CD4-positive, alpha-beta memory T cell (primary cell): ENCODE data around the gene TMEFF1. TPM values are rescaled to one million over a fixed set of nuclear protein-coding genes. Genes with fewer than 3 reads are reported as not detected.
A peak's percentile ranks its signal among the peaks of the same experiment; 100 is the strongest.
"Not testable (repeated sequence)": the region's sequence is repeated elsewhere in the genome, so short reads cannot be mapped to it uniquely, and the experiment has no call there.

Experiments
- CTCF ChIA-PET: fragments of 350-600 bp; sonication (Branson Sonifier 250); formaldehyde crosslinking; loops from one replicate; lab custom pipeline; 2021; ENCODE audit warnings: inconsistent platforms; ENCODE audit not compliant: partially characterized antibody; lab: Charles Lee
- POLR2A ChIA-PET: fragments of 350-600 bp; sonication (Branson Sonifier 250); formaldehyde crosslinking; loops from one replicate; lab custom pipeline; 2021; ENCODE audit not compliant: partially characterized antibody; lab: Charles Lee
- DNase-seq, 5 donors: peaks; one replicate each; pipeline versions ENCODE4 v3.0.0 to v3.0.0-alpha.2; 2020 to 2022; ENCODE audit warnings: mixed read lengths in 1 of 5
- H3K27ac ChIP-seq: one replicate; pipeline ENCODE4 v1.7.0; 2013; ENCODE audit warnings: low read depth, low read length
- H3K27me3 ChIP-seq: 2 replicates; pipeline ENCODE4 v1.7.0; 2013; ENCODE audit warnings: mild to moderate bottlenecking, low read length, moderate library complexity; ENCODE audit not compliant: insufficient read depth
- H3K36me3 ChIP-seq: 2 replicates; pipeline ENCODE4 v1.7.0; 2013; ENCODE audit warnings: mild to moderate bottlenecking, low read length, moderate library complexity; ENCODE audit not compliant: insufficient read depth
- H3K4me1 ChIP-seq: 2 replicates; pipeline ENCODE4 v1.7.0; 2013; ENCODE audit warnings: mild to moderate bottlenecking, low read length, moderate library complexity; ENCODE audit not compliant: insufficient read depth
- H3K4me3 ChIP-seq, 2 donors: one replicate each; pipeline ENCODE4 v1.7.0; 2013; ENCODE audit warnings: low read length in 2 of 2, mild to moderate bottlenecking in 1 of 2
- H3K9me3 ChIP-seq, 2 donors: one replicate each; pipeline ENCODE4 v1.7.0; 2013; ENCODE audit warnings: low read length in 2 of 2, control low read depth in 1 of 2; ENCODE audit not compliant: control insufficient read depth in 1 of 2
- H3K27ac Mint-ChIP-seq, 7 donors: one replicate each; pipeline ENCODE4 v1.8.0; 2020 to 2021; ENCODE audit warnings: mixed read lengths in 7 of 7, mild to moderate bottlenecking in 6 of 7, inconsistent platforms in 3 of 7, moderate library complexity in 3 of 7
- H3K27me3 Mint-ChIP-seq, 2 donors: one replicate each; pipeline ENCODE4 v1.8.0; 2020 to 2021; ENCODE audit warnings: mixed read lengths in 2 of 2
- H3K36me3 Mint-ChIP-seq, 2 donors: one replicate each; pipeline ENCODE4 v1.8.0; 2020 to 2021; ENCODE audit warnings: mixed read lengths in 2 of 2, inconsistent platforms in 1 of 2, mild to moderate bottlenecking in 1 of 2
- H3K4me1 Mint-ChIP-seq, 4 donors: one replicate each; pipeline ENCODE4 v1.8.0; 2020 to 2021; ENCODE audit warnings: mixed read lengths in 4 of 4, mild to moderate bottlenecking in 1 of 4
- H3K4me3 Mint-ChIP-seq, 8 donors: one replicate each; pipeline ENCODE4 v1.8.0; 2020 to 2021; ENCODE audit warnings: mixed read lengths in 8 of 8, mild to moderate bottlenecking in 7 of 8, moderate library complexity in 6 of 8, inconsistent platforms in 3 of 8
- H3K9me3 Mint-ChIP-seq, 8 donors: one replicate each; pipeline ENCODE4 v1.8.0; 2020 to 2021; ENCODE audit warnings: mixed read lengths in 8 of 8, mild to moderate bottlenecking in 5 of 8, inconsistent platforms in 3 of 8, moderate library complexity in 1 of 8
- intact Hi-C: fragments of 100-400 bp; cut with micrococcal nuclease; formaldehyde crosslinking; loops from one replicate; pipeline ENCODE4 v1.15.1; 2023
- polyA plus RNA-seq, 2 donors: library from polyadenylated mRNA; unstranded; fragments of 300-500 nt; fragmentation: Illumina TruSeq; gene quantifications; one replicate each; pipeline ENCODE4 v1.2.3, GENCODE V29; 2021
- total RNA-seq, 2 experiments: library from RNA; stranded (reverse); gene quantifications; one replicate each; pipeline ENCODE4 v1.2.3, GENCODE V29; 2021

The TMEFF1 gene
- total and polyA plus RNA-seq, 4 experiments from 2014 or later, result not detected

- Mint-ChIP-seq H3K4me3 (no peak overlapping the region), H3K4me1 (peaks cover 0 to 9% (median 7%) of the 10 kb centered on the region in 4 donors), H3K27ac (no peak overlapping the region), H3K9me3 (no peaks in the 10 kb centered on the region), H3K27me3 (no peaks in the 10 kb centered on the region), H3K36me3 (peaks cover 17 to 18% of the 10 kb centered on the region in 2 donors)
- Histone ChIP-seq H3K4me1 (no peaks in the 10 kb centered on the region), H3K36me3 (no peaks in the 10 kb centered on the region), H3K27me3 (no peaks in the 10 kb centered on the region), H3K27ac (no peak overlapping the region), H3K9me3 (no peaks in the 10 kb centered on the region), H3K4me3 (no peak overlapping the region)
- ChIA-PET CTCF (interaction anchor here (0.9 to 4.7 kb wide), 2 partner anchors 10 to 88 kb away, joined by 3 to 26 read pairs; partner anchors contain the start of gene TEX10), POLR2A (no interaction called here)
- DNase-seq, result no peak
- intact Hi-C loops, result no loop called here
These were observed 32.9 kb upstream of the TMEFF1 start for GRCh38 chr9:100440071-100440470.

GRCh38 chr9:100440487-100440886 is 32.5 kb upstream of the TMEFF1 start:
- POLR2A ChIA-PET, H3K36me3 ChIP-seq, H3K27ac ChIP-seq, H3K4me3 ChIP-seq, H3K4me1 ChIP-seq, H3K27me3 Mint-ChIP-seq, H3K9me3 ChIP-seq, H3K27me3 ChIP-seq, H3K4me3 Mint-ChIP-seq, DNase-seq, H3K27ac Mint-ChIP-seq, intact Hi-C loops, H3K4me1 Mint-ChIP-seq, H3K9me3 Mint-ChIP-seq: not testable (repeated sequence)
- peaks cover 17 to 18% of the 10 kb centered on the region in 2 donors for H3K36me3 Mint-ChIP-seq
- CTCF ChIA-PET, result interaction anchor here (0.7 to 4.7 kb wide), 4 partner anchors 10 to 1192 kb away, joined by 3 to 26 read pairs (median 4); partner anchors contain the start of gene TEX10

- H3K9me3 Mint-ChIP-seq, result no peaks in the 10 kb centered on the region
- no peaks in the 10 kb centered on the region for H3K27me3 Mint-ChIP-seq
- Histone ChIP-seq H3K4me1 (no peaks in the 10 kb centered on the region), H3K36me3 (no peaks in the 10 kb centered on the region), H3K9me3 (no peaks in the 10 kb centered on the region), H3K4me3 (no peak overlapping the region), H3K27ac (no peak overlapping the region), H3K27me3 (no peaks in the 10 kb centered on the region)
- H3K4me3 Mint-ChIP-seq, result no peak overlapping the region
- intact Hi-C loops, result no loop called here
- H3K27ac Mint-ChIP-seq, result no peak overlapping the region
- ChIA-PET CTCF (interaction anchor here (0.9 kb wide), 1 partner anchor 9 kb away, joined by 3 read pairs; no protein-coding TSS in a partner anchor), POLR2A (no interaction called here)
- peaks cover 0 to 9% (median 7%) of the 10 kb centered on the region in 4 donors for H3K4me1 Mint-ChIP-seq
- no peak for DNase-seq
- peaks cover 27 to 29% of the 10 kb centered on the region in 2 donors for H3K36me3 Mint-ChIP-seq
These were observed 31.0 kb upstream of the TMEFF1 start for GRCh38 chr9:100441911-100442361.

GRCh38 chr9:100443781-100444768 is 28.9 kb upstream of the TMEFF1 start:
- no peak for DNase-seq
- CTCF ChIA-PET, result interaction anchor here (1.0 kb wide), 1 partner anchor 11 kb away, joined by 3 read pairs; no protein-coding TSS in a partner anchor
- H3K9me3 Mint-ChIP-seq, result no peaks in the 10 kb centered on the region
- Histone ChIP-seq H3K4me3 (no peak overlapping the region), H3K27me3 (no peaks in the 10 kb centered on the region), H3K4me1 (no peaks in the 10 kb centered on the region), H3K9me3 (no peaks in the 10 kb centered on the region), H3K36me3 (no peaks in the 10 kb centered on the region), H3K27ac (no peak overlapping the region)
- peaks cover 0 to 4% (median under 1%) of the 10 kb centered on the region in 4 donors for H3K4me1 Mint-ChIP-seq
- POLR2A ChIA-PET, result no interaction called here
- H3K36me3 Mint-ChIP-seq, result peaks cover 28 to 29% of the 10 kb centered on the region in 2 donors
- no peaks in the 10 kb centered on the region for H3K27me3 Mint-ChIP-seq
- H3K4me3 Mint-ChIP-seq, result no peak overlapping the region
- intact Hi-C loops, result no loop called here
- H3K27ac Mint-ChIP-seq, result peak overlapping the region in 3 of 7 donors; percentile 3 to 43 (median 13)

GRCh38 chr9:100445161-100445902 is 27.6 kb upstream of the TMEFF1 start:
- POLR2A ChIA-PET, result no interaction called here
- Mint-ChIP-seq H3K27me3 (no peaks in the 10 kb centered on the region), H3K4me3 (no peak overlapping the region)

GRCh38 chr9:100445903-100446549 is 26.9 kb upstream of the TMEFF1 start:
- no peaks in the 10 kb centered on the region for H3K27me3 ChIP-seq
- H3K4me1 ChIP-seq, result no peaks in the 10 kb centered on the region
- no peaks in the 10 kb centered on the region for H3K9me3 Mint-ChIP-seq
- no peak overlapping the region for H3K4me3 ChIP-seq
- no peak overlapping the region for H3K27ac Mint-ChIP-seq
- CTCF ChIA-PET, result interaction anchor here (0.9 to 2.7 kb wide), 2 partner anchors 8 to 1262 kb away, joined by 3 to 8 read pairs; no protein-coding TSS in a partner anchor
- intact Hi-C loops, result no loop called here
- H3K36me3 Mint-ChIP-seq, result peaks cover 43 to 45% of the 10 kb centered on the region in 2 donors
- no peaks in the 10 kb centered on the region for H3K27me3 Mint-ChIP-seq
- H3K36me3 ChIP-seq, result no peaks in the 10 kb centered on the region
- no peaks in the 10 kb centered on the region for H3K9me3 ChIP-seq
- no peak for DNase-seq
- POLR2A ChIA-PET, result no interaction called here
- no peak overlapping the region for H3K27ac ChIP-seq
- H3K4me3 Mint-ChIP-seq, result no peak overlapping the region
- H3K4me1 Mint-ChIP-seq, result peaks cover 0 to 6% (median under 1%) of the 10 kb centered on the region in 4 donors

More at GRCh38 chr9:100445161-100445902, 27.6 kb upstream of the TMEFF1 start:
- Histone ChIP-seq H3K4me1 (no peaks in the 10 kb centered on the region), H3K36me3 (no peaks in the 10 kb centered on the region), H3K27ac (no peak overlapping the region), H3K9me3 (no peaks in the 10 kb centered on the region), H3K27me3 (no peaks in the 10 kb centered on the region), H3K4me3 (no peak overlapping the region)
- DNase-seq, result no peak
- CTCF ChIA-PET, result interaction anchor here (0.9 to 2.7 kb wide), 2 partner anchors 7 to 1261 kb away, joined by 3 to 8 read pairs; no protein-coding TSS in a partner anchor
- peaks cover 36 to 38% of the 10 kb centered on the region in 2 donors for H3K36me3 Mint-ChIP-seq
- peaks cover 0 to 6% (median under 1%) of the 10 kb centered on the region in 4 donors for H3K4me1 Mint-ChIP-seq
- H3K27ac Mint-ChIP-seq, result no peak overlapping the region
- intact Hi-C loops, result no loop called here
- no peaks in the 10 kb centered on the region for H3K9me3 Mint-ChIP-seq
